RWPE2 (cell line): ENCODE results near the gene NEUROG2.

Experiments used
- ATAC-seq: fragments of 200-7000 bp; cut with Tn5 transposase; 3 replicates; pipeline ENCODE4 v1.9.1; 2021; ENCODE audit warnings: low read depth
- DNase-seq: peaks from one replicate; pipeline ENCODE4 v3.0.0-alpha.2; 2020; ENCODE audit warnings: low spot score
- H3K27ac ChIP-seq: fragments of 450-650 bp; 2 replicates; pipeline ENCODE4 v1.5.1; 2017; ENCODE audit warnings: mild to moderate bottlenecking; ENCODE audit not compliant: poor library complexity, severe bottlenecking
- H3K27me3 ChIP-seq: fragments of 250-450 bp; sonication (Bioruptor Pico); 2 replicates; pipeline ENCODE4 v1.5.1; 2021; ENCODE audit warnings: mild to moderate bottlenecking, moderate library complexity; ENCODE audit not compliant: insufficient read depth, poor library complexity, severe bottlenecking
- H3K36me3 ChIP-seq: fragments of 250-450 bp; sonication (Bioruptor Pico); 2 replicates; pipeline ENCODE4 v1.5.1; 2020; ENCODE audit warnings: low read depth, mild to moderate bottlenecking, moderate library complexity
- H3K4me1 ChIP-seq: fragments of 250-450 bp; sonication (Bioruptor Pico); 2 replicates; pipeline ENCODE4 v1.5.1; 2021; ENCODE audit warnings: mild to moderate bottlenecking, moderate library complexity; ENCODE audit not compliant: insufficient read depth, poor library complexity, severe bottlenecking
- H3K4me3 ChIP-seq: fragments of 250-450 bp; sonication (Bioruptor Pico); 2 replicates; pipeline ENCODE4 v1.5.1; 2021; ENCODE audit warnings: mild to moderate bottlenecking, moderate library complexity; ENCODE audit not compliant: severe bottlenecking
- H3K9me3 ChIP-seq: fragments of 250-450 bp; sonication (Bioruptor Pico); 2 replicates; pipeline ENCODE4 v1.5.1; 2021; ENCODE audit warnings: mild to moderate bottlenecking, moderate library complexity; ENCODE audit not compliant: severe bottlenecking
- TF ChIP-seq, protein P1 (sequence below): fragments of 450-650 bp; IDR thresholded peaks from one replicate; pipeline ENCODE4 v1.5.1; 2017; ENCODE audit warnings: mild to moderate bottlenecking, moderate library complexity; ENCODE audit not compliant: poor library complexity, severe bottlenecking

NEUROG2 gene

DNA sequence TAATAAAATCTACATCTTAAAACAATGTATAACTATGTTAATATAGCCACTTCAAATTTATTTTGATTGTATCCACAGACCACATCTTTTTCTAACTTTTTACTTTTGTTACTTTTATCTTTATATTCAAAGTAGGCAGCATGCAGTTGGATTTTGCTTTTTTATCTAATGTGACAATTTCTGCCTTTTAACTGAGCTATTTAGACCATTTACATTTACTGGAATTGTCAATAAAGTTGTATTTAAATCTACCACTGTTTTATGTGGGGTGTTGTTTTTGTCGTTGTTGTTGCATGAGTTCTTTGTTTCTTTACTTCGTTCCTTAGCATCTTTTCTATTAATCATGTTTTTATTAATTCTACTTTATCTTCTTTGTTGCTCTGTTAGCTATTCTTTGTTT, 42.0 kb downstream of the NEUROG2 start:
- H3K9me3 ChIP-seq, result no peaks in the 10 kb centered on the region
- H3K27me3 ChIP-seq, result no peaks in the 10 kb centered on the region
- H3K4me3 ChIP-seq, result no peak overlapping the region
- TF ChIP-seq, protein P1, sequence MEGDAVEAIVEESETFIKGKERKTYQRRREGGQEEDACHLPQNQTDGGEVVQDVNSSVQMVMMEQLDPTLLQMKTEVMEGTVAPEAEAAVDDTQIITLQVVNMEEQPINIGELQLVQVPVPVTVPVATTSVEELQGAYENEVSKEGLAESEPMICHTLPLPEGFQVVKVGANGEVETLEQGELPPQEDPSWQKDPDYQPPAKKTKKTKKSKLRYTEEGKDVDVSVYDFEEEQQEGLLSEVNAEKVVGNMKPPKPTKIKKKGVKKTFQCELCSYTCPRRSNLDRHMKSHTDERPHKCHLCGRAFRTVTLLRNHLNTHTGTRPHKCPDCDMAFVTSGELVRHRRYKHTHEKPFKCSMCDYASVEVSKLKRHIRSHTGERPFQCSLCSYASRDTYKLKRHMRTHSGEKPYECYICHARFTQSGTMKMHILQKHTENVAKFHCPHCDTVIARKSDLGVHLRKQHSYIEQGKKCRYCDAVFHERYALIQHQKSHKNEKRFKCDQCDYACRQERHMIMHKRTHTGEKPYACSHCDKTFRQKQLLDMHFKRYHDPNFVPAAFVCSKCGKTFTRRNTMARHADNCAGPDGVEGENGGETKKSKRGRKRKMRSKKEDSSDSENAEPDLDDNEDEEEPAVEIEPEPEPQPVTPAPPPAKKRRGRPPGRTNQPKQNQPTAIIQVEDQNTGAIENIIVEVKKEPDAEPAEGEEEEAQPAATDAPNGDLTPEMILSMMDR, result no peak
- no peaks in the 10 kb centered on the region for H3K4me1 ChIP-seq
- no peak for DNase-seq
- H3K36me3 ChIP-seq, result no peaks in the 10 kb centered on the region
- no peak overlapping the region for H3K27ac ChIP-seq
- ATAC-seq, result no peak

DNA sequence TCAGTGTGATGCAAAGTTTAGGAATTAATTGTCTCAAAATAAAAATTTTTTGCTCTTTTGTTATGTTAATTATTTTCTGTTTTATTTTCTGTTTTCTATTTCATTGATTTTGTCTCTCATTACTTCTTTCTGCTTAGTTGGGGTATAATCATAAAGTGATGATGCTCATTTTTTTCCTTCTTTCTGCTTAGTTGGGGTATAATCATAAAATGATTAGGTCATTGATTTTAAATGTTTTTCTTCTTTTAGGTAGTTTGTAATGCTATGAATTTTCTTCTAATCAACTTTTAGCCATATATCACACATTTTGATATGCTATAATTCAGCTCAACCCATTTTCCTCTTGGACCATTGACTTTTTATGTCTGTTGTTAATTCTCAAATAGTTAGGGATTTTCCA, 43.7 kb downstream of the NEUROG2 start:
- no peak overlapping the region for H3K27ac ChIP-seq
- no peak overlapping the region for H3K4me3 ChIP-seq
- DNase-seq (no peak), ATAC-seq (no peak)
- no peaks in the 10 kb centered on the region for H3K4me1 ChIP-seq
- no peaks in the 10 kb centered on the region for H3K36me3 ChIP-seq
- no peaks in the 10 kb centered on the region for H3K27me3 ChIP-seq
- no peaks in the 10 kb centered on the region for H3K9me3 ChIP-seq
- TF ChIP-seq, protein P1, result no peak
